Right lobe of liver (tissue), 4 donors: ENCODE measurements around the gene MRPL53.

ENCODE experiments used
- CTCF ChIP-seq, 4 donors: fragments of 200-600 bp in 3 of 4; fragments of 450-650 bp in 1 of 4; IDR thresholded peaks; one replicate each; pipeline versions ENCODE4 v1.5.1 to v1.8.0; 2016 to 2022; ENCODE audit warnings: antibody characterized with exemption in 4 of 4, mild to moderate bottlenecking in 2 of 4
- POLR2A ChIP-seq: fragments of 450-650 bp; IDR thresholded peaks from one replicate; pipeline ENCODE4 v1.6.1; 2017; ENCODE audit warnings: antibody characterized with exemption, mild to moderate bottlenecking
- donor health status: DM: no; HTN: no; CAD: no.
- donor health status: DM: no; HTN: no; CAD: no.
- donor health status: DM: no; HTN: yes; CAD: no.

GRCh38 chr2:74505448-74506246 is 33.2 kb upstream of the MRPL53 start:
- no peak for TF ChIP-seq CTCF (IDR thresholded peaks at IDR 0.05)
- TF ChIP-seq POLR2A: no peak
